GM19035 (cell line): ENCODE results near the gene AP1G2.

Experiments used
- ATAC-seq: cut with Tn5 transposase; IDR thresholded peaks from one replicate; pipeline ENCODE4 v1.9.1; 2021; ENCODE audit not compliant: unreplicated experiment

Gene AP1G2

GRCh38 chr14:23520899-23521533, 46.6 kb downstream of the AP1G2 start:
- ATAC-seq = no peak

- no peak for ATAC-seq
Observed at GRCh38 chr14:23518709-23519108, 48.9 kb downstream of the AP1G2 start.

- no peak for ATAC-seq
Observed at GRCh38 chr14:23517650-23518326, 49.8 kb downstream of the AP1G2 start.

- no peak for ATAC-seq
Observed at GRCh38 chr14:23514644-23514957, 53.0 kb downstream of the AP1G2 start.

- no peak for ATAC-seq
Observed at GRCh38 chr14:23513818-23514643, 53.6 kb downstream of the AP1G2 start.

- ATAC-seq = no peak
Observed at GRCh38 chr14:23513005-23513817, 54.4 kb downstream of the AP1G2 start.

GRCh38 chr14:23512156-23512555, 55.4 kb downstream of the AP1G2 start:
- no peak for ATAC-seq
